ENCODE measurements around the gene CCDC6.

DNA sequence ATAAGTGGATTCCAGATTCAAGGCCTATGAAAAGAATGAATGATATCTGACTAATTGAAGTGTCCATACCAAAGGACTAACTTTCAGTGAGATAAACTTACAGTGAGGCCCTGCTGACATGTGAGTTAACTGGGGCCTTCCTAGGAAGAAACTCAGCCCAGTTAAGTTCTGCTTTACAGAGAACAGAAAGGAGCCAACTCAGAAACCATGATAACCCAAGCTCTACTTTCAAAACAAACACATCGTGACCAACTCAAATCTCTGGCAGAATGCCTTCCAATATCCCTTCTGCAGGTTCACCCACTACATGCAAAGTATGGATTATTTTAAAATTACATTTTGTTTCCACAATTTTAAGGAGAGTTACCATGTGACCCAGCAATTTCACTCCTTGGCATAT is 77.3 kb downstream of the CCDC6 start:
- TF ChIP-seq, protein P1, sequence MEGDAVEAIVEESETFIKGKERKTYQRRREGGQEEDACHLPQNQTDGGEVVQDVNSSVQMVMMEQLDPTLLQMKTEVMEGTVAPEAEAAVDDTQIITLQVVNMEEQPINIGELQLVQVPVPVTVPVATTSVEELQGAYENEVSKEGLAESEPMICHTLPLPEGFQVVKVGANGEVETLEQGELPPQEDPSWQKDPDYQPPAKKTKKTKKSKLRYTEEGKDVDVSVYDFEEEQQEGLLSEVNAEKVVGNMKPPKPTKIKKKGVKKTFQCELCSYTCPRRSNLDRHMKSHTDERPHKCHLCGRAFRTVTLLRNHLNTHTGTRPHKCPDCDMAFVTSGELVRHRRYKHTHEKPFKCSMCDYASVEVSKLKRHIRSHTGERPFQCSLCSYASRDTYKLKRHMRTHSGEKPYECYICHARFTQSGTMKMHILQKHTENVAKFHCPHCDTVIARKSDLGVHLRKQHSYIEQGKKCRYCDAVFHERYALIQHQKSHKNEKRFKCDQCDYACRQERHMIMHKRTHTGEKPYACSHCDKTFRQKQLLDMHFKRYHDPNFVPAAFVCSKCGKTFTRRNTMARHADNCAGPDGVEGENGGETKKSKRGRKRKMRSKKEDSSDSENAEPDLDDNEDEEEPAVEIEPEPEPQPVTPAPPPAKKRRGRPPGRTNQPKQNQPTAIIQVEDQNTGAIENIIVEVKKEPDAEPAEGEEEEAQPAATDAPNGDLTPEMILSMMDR (IDR thresholded peaks at IDR 0.05) = no peak
- TF ChIP-seq POLR2A (IDR thresholded peaks at IDR 0.05) = no peak

Measured in ovary (tissue), 3 donors.